GM12872 (cell line): ENCODE data around the gene EMILIN1.

Source experiments
- TF ChIP-seq, protein P1 (sequence below): IDR thresholded peaks from 3 replicates; pipeline ENCODE4 v1.5.1; 2011; ENCODE audit warnings: low read depth, mild to moderate bottlenecking, low read length, moderate library complexity; ENCODE audit not compliant: insufficient read depth

The EMILIN1 gene

DNA sequence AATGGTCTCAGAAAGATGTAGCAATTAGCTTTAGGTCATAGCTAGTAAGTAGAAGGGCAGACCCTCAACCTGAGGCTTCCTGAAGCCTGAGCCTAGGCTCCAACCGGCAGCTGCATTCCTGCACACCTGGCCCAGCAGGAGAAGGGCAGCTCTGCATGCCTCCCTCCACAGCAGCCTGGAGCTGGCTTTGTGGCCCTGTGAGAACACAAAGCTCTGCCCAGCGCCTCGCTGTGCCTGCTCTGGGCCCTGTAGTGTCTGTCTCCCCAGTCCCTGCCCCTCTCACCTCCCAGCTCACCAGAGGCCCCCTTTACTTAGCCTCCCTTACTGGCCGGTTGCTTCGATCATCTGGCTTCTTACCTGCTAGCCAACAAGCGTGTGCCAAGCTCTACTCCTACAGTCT, 39.0 kb upstream of the EMILIN1 start:
- TF ChIP-seq, protein P1, sequence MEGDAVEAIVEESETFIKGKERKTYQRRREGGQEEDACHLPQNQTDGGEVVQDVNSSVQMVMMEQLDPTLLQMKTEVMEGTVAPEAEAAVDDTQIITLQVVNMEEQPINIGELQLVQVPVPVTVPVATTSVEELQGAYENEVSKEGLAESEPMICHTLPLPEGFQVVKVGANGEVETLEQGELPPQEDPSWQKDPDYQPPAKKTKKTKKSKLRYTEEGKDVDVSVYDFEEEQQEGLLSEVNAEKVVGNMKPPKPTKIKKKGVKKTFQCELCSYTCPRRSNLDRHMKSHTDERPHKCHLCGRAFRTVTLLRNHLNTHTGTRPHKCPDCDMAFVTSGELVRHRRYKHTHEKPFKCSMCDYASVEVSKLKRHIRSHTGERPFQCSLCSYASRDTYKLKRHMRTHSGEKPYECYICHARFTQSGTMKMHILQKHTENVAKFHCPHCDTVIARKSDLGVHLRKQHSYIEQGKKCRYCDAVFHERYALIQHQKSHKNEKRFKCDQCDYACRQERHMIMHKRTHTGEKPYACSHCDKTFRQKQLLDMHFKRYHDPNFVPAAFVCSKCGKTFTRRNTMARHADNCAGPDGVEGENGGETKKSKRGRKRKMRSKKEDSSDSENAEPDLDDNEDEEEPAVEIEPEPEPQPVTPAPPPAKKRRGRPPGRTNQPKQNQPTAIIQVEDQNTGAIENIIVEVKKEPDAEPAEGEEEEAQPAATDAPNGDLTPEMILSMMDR: no peak

DNA sequence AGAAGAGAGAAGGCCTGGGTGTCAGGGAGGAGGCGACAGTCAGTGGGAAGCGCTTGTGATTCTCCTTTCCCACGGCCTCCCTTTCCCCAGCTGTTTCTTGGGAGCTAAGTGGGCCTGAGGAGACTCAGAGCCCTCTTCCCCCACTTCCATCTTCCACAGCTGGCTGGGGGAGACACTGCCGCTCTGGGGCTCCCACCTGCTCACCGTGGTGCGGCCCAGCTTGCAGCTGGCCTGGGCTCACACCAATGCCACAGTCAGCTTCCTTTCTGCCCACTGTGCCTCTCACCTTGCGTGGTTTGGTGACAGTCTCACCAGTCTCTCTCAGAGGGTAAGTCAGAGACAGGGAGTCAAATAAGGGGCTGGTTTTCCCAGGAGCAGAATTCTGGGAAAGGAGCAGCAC, 38.5 kb upstream of the EMILIN1 start:
- TF ChIP-seq, protein P1: no peak

DNA sequence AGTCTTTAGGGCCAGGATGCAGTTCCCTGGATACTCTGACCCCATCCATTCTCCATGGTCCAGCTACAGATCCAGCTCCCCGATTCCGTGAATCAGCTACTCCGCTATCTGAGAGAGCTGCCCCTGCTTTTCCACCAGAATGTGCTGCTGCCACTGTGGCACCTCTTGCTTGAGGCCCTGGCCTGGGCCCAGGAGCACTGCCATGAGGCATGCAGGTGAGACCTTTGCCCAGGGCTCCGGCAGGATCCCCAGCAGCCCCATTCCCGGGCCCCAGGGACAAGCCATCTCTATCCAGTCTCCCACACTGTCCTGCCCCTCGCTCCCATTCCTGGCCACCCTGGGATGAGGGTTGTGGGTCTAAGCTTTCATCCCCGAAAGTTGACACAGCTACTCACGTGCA, 38.1 kb upstream of the EMILIN1 start:
- TF ChIP-seq, protein P1: no peak

DNA sequence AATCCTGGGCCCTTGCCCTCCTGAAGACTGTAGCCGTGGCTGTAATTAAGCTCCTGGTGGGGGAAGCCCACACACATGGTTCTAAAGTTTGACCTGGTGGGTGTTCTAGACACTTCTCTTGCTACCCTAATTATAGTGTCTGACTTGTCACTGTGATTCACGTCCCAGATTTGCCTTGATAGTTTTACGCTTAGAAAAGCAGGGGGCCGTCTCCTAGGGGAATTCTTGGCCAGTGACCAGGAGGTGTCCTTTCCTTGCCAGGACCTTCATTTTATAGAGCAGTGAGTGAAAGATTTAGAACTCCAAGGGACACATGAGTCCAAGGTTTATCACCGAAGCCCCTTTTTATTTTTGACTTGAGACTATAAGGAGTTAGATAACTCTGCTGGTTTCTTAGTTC, 36.7 kb upstream of the EMILIN1 start:
- TF ChIP-seq, protein P1: no peak

DNA sequence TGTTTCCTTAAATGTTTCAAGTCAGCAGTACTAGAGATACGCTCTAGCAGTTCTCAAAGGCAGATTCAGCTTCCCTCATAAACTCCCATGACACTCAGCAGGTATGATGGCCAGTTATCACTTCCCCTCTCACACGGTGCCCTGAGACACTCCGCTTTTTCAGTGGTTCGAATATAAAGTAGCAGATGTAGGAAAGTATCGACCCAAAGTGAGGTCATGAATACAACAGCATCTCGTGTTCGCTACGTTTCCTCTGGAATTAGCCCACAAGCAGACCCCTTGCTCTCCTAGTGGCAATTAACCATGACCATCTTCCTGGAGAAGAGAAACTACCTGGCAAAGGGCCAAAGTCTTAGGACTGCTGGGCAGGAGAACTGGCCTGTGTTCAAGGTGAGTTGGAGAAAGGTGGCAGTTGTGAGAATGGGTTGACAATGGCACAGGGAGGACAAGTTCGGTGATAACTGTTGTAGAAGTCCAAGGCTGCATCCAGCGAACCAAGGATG, 36.2 kb upstream of the EMILIN1 start:
- TF ChIP-seq, protein P1: no peak

DNA sequence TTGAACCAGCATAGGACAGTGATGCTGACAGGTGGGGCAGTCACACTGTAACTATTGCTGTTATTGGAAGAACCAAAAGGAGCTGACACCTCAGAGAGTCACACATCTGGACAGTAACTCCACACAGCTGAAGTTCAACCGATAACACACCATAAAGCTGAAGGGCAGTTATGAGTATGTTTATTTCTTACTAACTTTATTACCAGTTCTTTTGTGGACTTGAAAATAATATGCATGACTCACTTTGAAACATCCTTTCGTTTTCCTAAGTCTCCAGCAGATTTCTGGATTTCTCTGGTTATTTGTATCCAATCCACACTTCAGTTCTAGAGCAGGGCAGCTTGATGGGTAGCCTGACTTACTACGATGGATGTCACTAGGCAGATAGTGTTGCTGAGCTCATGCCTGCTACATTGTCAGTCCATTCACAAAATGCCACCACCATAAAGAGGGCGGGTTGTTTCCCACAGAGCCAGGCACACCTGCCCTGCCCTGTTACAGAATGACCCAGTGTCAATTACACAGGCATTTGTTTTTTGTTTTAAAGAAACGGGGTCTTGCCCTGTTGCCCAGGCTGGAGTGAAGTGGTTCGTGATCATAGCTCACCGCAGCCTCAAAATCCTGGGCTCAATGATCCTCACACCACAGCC, 35.3 kb upstream of the EMILIN1 start:
- TF ChIP-seq, protein P1: no peak

DNA sequence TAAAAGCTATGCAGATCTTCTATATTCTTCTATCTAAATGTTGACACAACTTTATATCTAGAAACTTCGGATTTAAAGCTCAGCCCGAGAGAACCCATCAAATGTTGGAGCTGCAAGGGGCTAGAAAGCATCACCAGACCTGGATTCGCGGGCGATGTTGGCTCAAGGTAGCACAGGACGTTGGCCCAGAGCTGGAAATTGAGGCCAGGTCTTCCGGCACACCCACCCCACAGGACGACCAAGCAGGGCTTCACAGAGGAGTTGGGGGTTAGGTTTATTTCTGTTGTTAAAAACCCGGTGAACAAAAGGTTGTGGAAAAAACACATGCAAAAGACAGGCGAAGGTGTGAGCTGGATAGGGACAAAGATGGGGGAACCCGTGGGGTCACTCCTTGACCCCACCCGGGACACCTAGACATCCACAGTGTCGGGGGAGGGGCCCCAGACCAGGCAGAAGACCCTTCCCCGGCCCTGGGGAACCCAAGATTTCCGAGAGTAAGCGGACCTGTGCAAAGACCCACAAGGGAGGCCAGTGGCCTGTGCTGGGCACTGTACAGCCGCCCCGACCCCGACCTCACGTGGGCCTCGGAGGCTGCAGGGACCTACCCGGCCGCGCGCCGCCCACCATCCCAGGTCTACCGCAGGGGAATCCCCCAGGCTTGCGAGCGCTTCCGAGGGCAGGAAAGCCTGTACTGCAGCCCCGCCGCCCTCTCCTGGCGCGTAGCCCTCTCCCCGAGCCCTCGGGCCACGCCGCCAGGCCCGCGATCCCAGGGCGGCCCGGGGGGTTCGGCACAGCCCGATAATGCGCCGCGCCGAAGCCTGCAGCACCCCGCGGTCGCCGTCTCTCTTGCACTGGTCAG, 28.8 kb upstream of the EMILIN1 start:
- TF ChIP-seq, protein P1: no peak
